Measurements from ENCODE around the gene ZFR2. TPM values are rescaled to one million over a fixed set of nuclear protein-coding genes. Genes with fewer than 3 reads are reported as not detected.

The ZFR2 gene
- total RNA-seq, 1 experiment from 2014 or later, result 1.7 TPM

GRCh38 chr19:3770136-3770999, 98.5 kb downstream of the ZFR2 start:
- no peaks in the 10 kb centered on the region for H3K36me3 ChIP-seq (ENCODE audit: insufficient read depth, low read length, poor library complexity, severe bottlenecking)
- no peak overlapping the region for H3K27ac ChIP-seq (ENCODE audit: low read depth, low read length, poor library complexity, severe bottlenecking)
- no peak overlapping the region for H3K4me3 ChIP-seq (ENCODE audit: low read depth, low read length, poor library complexity, severe bottlenecking)
- ChIA-PET CTCF (no interaction called here), POLR2A (ENCODE audit: low non-redundant PET) (no interaction called here)
- H3K9me3 ChIP-seq (ENCODE audit: low read depth, low read length, poor library complexity, severe bottlenecking), result no peaks in the 10 kb centered on the region
- no peaks in the 10 kb centered on the region for H3K4me1 ChIP-seq (ENCODE audit: insufficient read depth, low read length, poor library complexity, severe bottlenecking)
- DNase-seq (ENCODE audit: low spot score), result no peak
- intact Hi-C loops (cut with micrococcal nuclease; ENCODE audit: unreplicated experiment), result no loop called here
- no peak for TF ChIP-seq CTCF (conservative IDR thresholded peaks at IDR 0.05; ENCODE audit: low read depth, low read length)
- no peak for TF ChIP-seq EZH2 (IDR thresholded peaks at IDR 0.05; ENCODE audit: borderline replicate concordance, low read depth, low read length, poor library complexity, severe bottlenecking)
- BruUV-seq (replicated peaks), result no TSS peak
- H3K27me3 ChIP-seq (replicated peaks; ENCODE audit: insufficient read depth, low read depth, low read length, poor library complexity), result no peaks in the 10 kb centered on the region

GRCh38 chr19:3769494-3769893, 99.3 kb downstream of the ZFR2 start:
- no peak for TF ChIP-seq CTCF (conservative IDR thresholded peaks at IDR 0.05; ENCODE audit: low read depth, low read length)
- no peak for TF ChIP-seq EZH2 (IDR thresholded peaks at IDR 0.05; ENCODE audit: borderline replicate concordance, low read depth, low read length, poor library complexity, severe bottlenecking)
- no TSS peak for BruUV-seq (replicated peaks)
- ChIA-PET CTCF (no interaction called here), POLR2A (ENCODE audit: low non-redundant PET) (interaction anchor here (0.6 kb wide), 1 partner anchor 1841 kb away, joined by 5 read pairs; no protein-coding TSS in a partner anchor)
- Histone ChIP-seq H3K27me3 (replicated peaks; ENCODE audit: insufficient read depth, low read depth, low read length, poor library complexity) (no peaks in the 10 kb centered on the region), H3K9me3 (ENCODE audit: low read depth, low read length, poor library complexity, severe bottlenecking) (no peaks in the 10 kb centered on the region), H3K27ac (ENCODE audit: low read depth, low read length, poor library complexity, severe bottlenecking) (no peak overlapping the region), H3K36me3 (ENCODE audit: insufficient read depth, low read length, poor library complexity, severe bottlenecking) (no peaks in the 10 kb centered on the region), H3K4me3 (ENCODE audit: low read depth, low read length, poor library complexity, severe bottlenecking) (no peak overlapping the region), H3K4me1 (ENCODE audit: insufficient read depth, low read length, poor library complexity, severe bottlenecking) (no peaks in the 10 kb centered on the region)
- intact Hi-C loops (cut with micrococcal nuclease; ENCODE audit: unreplicated experiment), result no loop called here
- DNase-seq (ENCODE audit: low spot score), result no peak

- no peak for DNase-seq (ENCODE audit: low spot score)
- intact Hi-C loops (cut with micrococcal nuclease; ENCODE audit: unreplicated experiment), result no loop called here
- CTCF ChIA-PET, result no interaction called here
- H3K9me3 ChIP-seq (ENCODE audit: low read depth, low read length, poor library complexity, severe bottlenecking), result no peaks in the 10 kb centered on the region
- no TSS peak for BruUV-seq (replicated peaks)
- H3K4me1 ChIP-seq (ENCODE audit: insufficient read depth, low read length, poor library complexity, severe bottlenecking), result no peaks in the 10 kb centered on the region
- TF ChIP-seq EZH2 (IDR thresholded peaks at IDR 0.05; ENCODE audit: borderline replicate concordance, low read depth, low read length, poor library complexity, severe bottlenecking) (no peak), CTCF (conservative IDR thresholded peaks at IDR 0.05; ENCODE audit: low read depth, low read length) (no peak)
- H3K27me3 ChIP-seq (replicated peaks; ENCODE audit: insufficient read depth, low read depth, low read length, poor library complexity), result no peaks in the 10 kb centered on the region
- H3K27ac ChIP-seq (ENCODE audit: low read depth, low read length, poor library complexity, severe bottlenecking), result no peak overlapping the region
- H3K36me3 ChIP-seq (ENCODE audit: insufficient read depth, low read length, poor library complexity, severe bottlenecking), result no peaks in the 10 kb centered on the region
- H3K4me3 ChIP-seq (ENCODE audit: low read depth, low read length, poor library complexity, severe bottlenecking), result no peak overlapping the region
- POLR2A ChIA-PET (ENCODE audit: low non-redundant PET), result no interaction called here
Observed at GRCh38 chr19:3768748-3769099, 100.1 kb downstream of the ZFR2 start.
